ENCODE data around the gene ARMC10. TPM values are rescaled to one million over a fixed set of nuclear protein-coding genes. Genes with fewer than 3 reads are reported as not detected.

The ARMC10 gene
- total RNA-seq (29.8 and 39.2 TPM in 2 replicates), polyA plus RNA-seq (14.1 and 16.6 TPM in 2 replicates), polyA minus RNA-seq (10.9 and 18.5 TPM in 2 replicates), Bru-seq, nascent RNA (percentile 77 among the genes with signal in this experiment), BruChase-seq, experiment 1, labeled RNA remaining after a 6-hour chase (percentile 74 among the genes with signal in this experiment), BruChase-seq, experiment 2, labeled RNA remaining after a 2-hour chase (percentile 70 among the genes with signal in this experiment)
- polyA plus RNA-seq (2011; cell fraction: cytosol; rRNA removed): 23.3 and 24.2 TPM in 2 replicates
- 13.3 and 17.1 TPM in 2 replicates for polyA plus RNA-seq (2011; cell fraction: nucleus; rRNA removed)
- 33.1 and 41.9 TPM in 2 replicates for polyA plus RNA-seq (2012)
- polyA minus RNA-seq (2011; cell fraction: cytosol; rRNA and poly(A)+ RNA removed): 42.4 TPM
- 10.7 and 15.9 TPM in 2 replicates for polyA minus RNA-seq (2011; cell fraction: nucleus; rRNA and poly(A)+ RNA removed)
- long read RNA-seq, transcript ARMC10-209 (5 exons, 2,347 nt): minor isoform, 29 of 172 reads
- long read RNA-seq, transcript ARMC10-208 (6 exons, 2,524 nt): major isoform, 84 of 172 reads
- long read RNA-seq, transcript ARMC10-204 (5 exons, 2,443 nt): minor isoform, 7 of 172 reads
- long read RNA-seq, transcript ARMC10-202 (7 exons, 2,635 nt): minor isoform, 23 of 172 reads
- long read RNA-seq, partial matches to known transcripts: 4 of 172 reads
- long read RNA-seq, other reads (novel, unspliced or antisense): 17 of 172 reads

- H4K20me1 ChIP-seq (replicated peaks; ENCODE audit: control insufficient read depth, extremely low read depth, insufficient read depth, low read length): no peaks in the 10 kb centered on the region
- peak within 1 kb of the TSS; percentile 92 for H3K9ac ChIP-seq (replicated peaks; ENCODE audit: extremely low read depth, insufficient read depth, low read length)
- peak within 1 kb of the TSS; percentile 49 to 76 (median 65) for H3K4me3 ChIP-seq (replicated peaks in 1 of 3; ENCODE audit: insufficient read depth in 1 of 3, low read depth in 1 of 3, low read length in 3 of 3)
- TF ChIP-seq MAX (IDR thresholded peaks at IDR 0.05; ENCODE audit: insufficient read depth, insufficient read length) (peak; percentile 54), POLR2A (IDR thresholded peaks at IDR 0.05; ENCODE audit: low read depth, low read length) (peak; percentile 52), FOS (IDR thresholded peaks at IDR 0.05; ENCODE audit: borderline replicate concordance, insufficient read depth, low read length) (no peak), CTCF (IDR thresholded peaks at IDR 0.05; ENCODE audit: extremely low read depth in 1 of 2, insufficient read depth in 1 of 2, low read depth in 1 of 2, low read length in 2 of 2) (peak in 1 of 2 donors; percentile 32), EZH2 (IDR thresholded peaks at IDR 0.05; ENCODE audit: borderline replicate concordance, low read depth, low read length, severe bottlenecking) (no peak), MYC (IDR thresholded peaks at IDR 0.05; ENCODE audit: low read depth, low read length) (no peak), POLR2AphosphoS5 (IDR thresholded peaks at IDR 0.05; ENCODE audit: insufficient read depth, low read depth, low read length) (peak; percentile 80), GATA2 (IDR thresholded peaks at IDR 0.05; ENCODE audit: insufficient read depth, insufficient read length, low read depth, low read length) (no peak), JUN (IDR thresholded peaks at IDR 0.05; ENCODE audit: borderline replicate concordance, insufficient read depth, insufficient read length, low read depth) (no peak)
- H3K4me2 ChIP-seq (ENCODE audit: insufficient read depth, low read length): peak within 1 kb of the TSS; percentile 91
- no peaks in the 10 kb centered on the region for H3K9me1 ChIP-seq (replicated peaks; ENCODE audit: control insufficient read depth, extremely low read depth, insufficient read depth, low read length)
- peaks cover 29% of the 10 kb centered on the region for H3K79me2 ChIP-seq (ENCODE audit: control insufficient read depth, insufficient read depth, low read length)
- dilution Hi-C loops (cut with MboI; ENCODE audit: extremely low pct_ligation_motif_present, low sequenced_read_pairs) (no loop called here), intact Hi-C loops (cut with micrococcal nuclease) (loop anchor here (1.0 to 5.0 kb wide), 3 partner anchors 75 to 327 kb away; partner anchors contain the start of genes DNAJC2, FAM185A and NAPEPLD)
- FAIRE-seq (peak; percentile 95), DNase-seq (ENCODE audit: low read depth, low spot score) (peak; percentile 95)
- ChIA-PET POLR2A (interaction anchor here (0.8 to 1.0 kb wide), 2 partner anchors 9 to 326 kb away, joined by 3 to 6 read pairs; partner anchors contain the start of gene FAM185A), CTCF (interaction anchor here (0.8 to 2.1 kb wide), 13 partner anchors 9 to 502 kb away, joined by 3 to 27 read pairs (median 5); partner anchors contain the start of genes FAM185A and NAPEPLD)
- H3K27ac ChIP-seq (ENCODE audit: insufficient read depth, low read depth, low read length): peak within 1 kb of the TSS; percentile 40
- peaks cover 17% of the 10 kb centered on the region for H3K4me1 ChIP-seq (ENCODE audit: control insufficient read depth, extremely low read depth, insufficient read depth, low read length)
- H3K9me3 ChIP-seq (replicated peaks; ENCODE audit: control insufficient read depth, insufficient read depth, low read length): no peaks in the 10 kb centered on the region
- BruUV-seq (replicated peaks): no TSS peak
- H2AFZ ChIP-seq (ENCODE audit: low read depth, low read length): peak within 1 kb of the TSS; percentile 93
- H3K36me3 ChIP-seq (ENCODE audit: control insufficient read depth in 2 of 2, extremely low read depth in 1 of 2, insufficient read depth in 2 of 2, low read length in 2 of 2): no peaks in the 10 kb centered on the region
- H3K27me3 ChIP-seq (ENCODE audit: control insufficient read depth in 2 of 2, insufficient read depth in 2 of 2, low read length in 2 of 2): no peaks in the 10 kb centered on the region
Observed at GRCh38 chr7:103074519-103075336, at the start of gene ARMC10, which contains the start of gene FBXL13. Gene ARMC10 (plus strand): TSS chr7:103075140. CDS start chr7:103075273, 133 bp downstream. Gene FBXL13 (minus strand): TSS chr7:103074796.

All from endothelial cell of umbilical vein (primary cell).